ENCODE results near the gene PTPRD. TPM values are rescaled to one million over a fixed set of nuclear protein-coding genes. Genes with fewer than 3 reads are reported as not detected.

Gene PTPRD
- total RNA-seq, 1 experiment from 2014 or later: 0.02 TPM

DNA sequence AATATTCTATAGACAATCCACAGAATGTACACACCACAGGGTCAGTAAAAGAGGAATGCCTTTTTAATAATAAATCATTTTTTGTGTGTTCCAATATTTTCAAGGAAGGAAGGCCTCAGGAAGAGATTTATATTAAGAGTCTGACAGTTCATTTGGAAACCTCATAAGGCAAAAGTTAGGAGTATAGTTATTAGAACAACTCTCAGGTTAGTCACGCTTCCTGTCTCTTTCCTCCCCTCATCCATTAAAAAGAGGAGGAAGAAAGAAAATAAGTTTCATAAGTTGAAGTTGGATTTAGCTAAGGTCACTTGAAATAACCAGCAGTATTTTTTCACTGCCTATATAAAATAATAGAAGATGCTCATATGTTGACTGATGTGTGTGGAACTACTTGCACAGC lies 863.2 kb downstream of the PTPRD start:
- ChIA-PET RAD21 (ENCODE audit: low non-redundant PET in 1 of 2, low total read pairs in 2 of 2, uncharacterized antibody in 2 of 2, unreplicated experiment in 2 of 2) (no interaction called here), POLR2A (no interaction called here), CTCF (no interaction called here)
- Histone ChIP-seq H3K27ac (ENCODE audit: low read depth, low read length) (no peak overlapping the region), H3K27me3 (ENCODE audit: insufficient read depth, low read length) (no peaks in the 10 kb centered on the region), H3K4me3 (replicated peaks in 1 of 2; ENCODE audit: low read depth in 1 of 2, low read length in 2 of 2) (no peak overlapping the region), H3K4me1 (ENCODE audit: control insufficient read depth in 1 of 2, insufficient read depth in 2 of 2, low read length in 2 of 2) (no peaks in the 10 kb centered on the region), H2AFZ (ENCODE audit: low read depth, low read length, poor library complexity, severe bottlenecking) (no peak overlapping the region), H3K9ac (ENCODE audit: low read length) (no peak overlapping the region), H3K79me2 (ENCODE audit: insufficient read depth, low read length) (no peaks in the 10 kb centered on the region), H3K9me3 (ENCODE audit: control insufficient read depth in 1 of 2, insufficient read depth in 1 of 2, low read depth in 1 of 2, low read length in 2 of 2) (peaks cover 11 to 31% of the 10 kb centered on the region in 2 experiments; a peak in 2 of 4 replicates), H3K9me2 (ENCODE audit: insufficient read depth) (no peaks in the 10 kb centered on the region), H3K36me3 (ENCODE audit: control insufficient read depth in 1 of 2, insufficient read depth in 2 of 2, low read length in 2 of 2) (no peaks in the 10 kb centered on the region), H4K20me1 (ENCODE audit: insufficient read depth) (no peaks in the 10 kb centered on the region), H3K4me2 (ENCODE audit: low read length) (no peak overlapping the region)
- no peak for DNase-seq (ENCODE audit: low read depth, low spot score)
- intact Hi-C loops (cut with micrococcal nuclease): no loop called here
- no peak for TF ChIP-seq ZNF274 (IDR thresholded peaks at IDR 0.05; ENCODE audit: low read depth, low read length)
- TF ChIP-seq, protein P1, sequence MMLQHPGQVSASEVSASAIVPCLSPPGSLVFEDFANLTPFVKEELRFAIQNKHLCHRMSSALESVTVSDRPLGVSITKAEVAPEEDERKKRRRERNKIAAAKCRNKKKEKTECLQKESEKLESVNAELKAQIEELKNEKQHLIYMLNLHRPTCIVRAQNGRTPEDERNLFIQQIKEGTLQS (IDR thresholded peaks at IDR 0.05): no peak
- TF ChIP-seq POLR2AphosphoS5 (IDR thresholded peaks at IDR 0.05; ENCODE audit: low read depth, low read length): no peak
- no peak for TF ChIP-seq SP1 (IDR thresholded peaks at IDR 0.05; ENCODE audit: low read depth)
- no peak for ATAC-seq
- no TSS peak for BruUV-seq (replicated peaks)

DNA sequence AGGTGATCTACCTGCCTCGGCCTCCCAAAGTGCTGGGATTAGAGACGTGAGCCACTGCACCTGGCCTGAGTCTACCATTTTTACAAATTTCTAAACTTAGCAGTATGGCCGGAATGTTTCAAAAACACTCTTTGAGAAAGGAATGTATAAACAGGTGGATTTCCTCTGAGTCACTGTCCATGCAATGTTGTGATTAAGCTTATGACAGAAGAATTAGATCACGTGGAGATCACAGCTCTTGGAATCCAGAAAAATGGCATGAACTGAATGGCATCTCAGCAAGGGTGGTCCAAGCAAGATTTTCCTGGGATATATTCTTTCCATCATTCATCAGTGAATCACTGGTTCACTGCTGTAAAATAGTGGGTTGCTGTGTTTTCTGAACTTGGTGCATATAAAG lies 865.0 kb downstream of the PTPRD start:
- ATAC-seq: no peak
- TF ChIP-seq, protein P1 (IDR thresholded peaks at IDR 0.05): no peak
- TF ChIP-seq SRF (IDR thresholded peaks at IDR 0.05; ENCODE audit: low read depth): no peak
- TF ChIP-seq ELF1 (IDR thresholded peaks at IDR 0.05; ENCODE audit: borderline replicate concordance, low read depth): no peak
- TF ChIP-seq SP1 (IDR thresholded peaks at IDR 0.05; ENCODE audit: low read depth): no peak
- TF ChIP-seq YY1 (IDR thresholded peaks at IDR 0.05; ENCODE audit: extremely low read depth, insufficient replicate concordance, low read depth, low read length): no peak
- no peak for TF ChIP-seq EGR1 (IDR thresholded peaks at IDR 0.05; ENCODE audit: low read depth)
- no peak for TF ChIP-seq EZH2phosphoT487 (IDR thresholded peaks at IDR 0.05; ENCODE audit: borderline replicate concordance)
- TF ChIP-seq CBX3 (IDR thresholded peaks at IDR 0.05; ENCODE audit: low read depth): no peak
- no peak for TF ChIP-seq CEBPB (IDR thresholded peaks at IDR 0.05; ENCODE audit: low read depth)
- TF ChIP-seq JUND (IDR thresholded peaks at IDR 0.05): no peak
- no peak for TF ChIP-seq TCF7L2 (IDR thresholded peaks at IDR 0.05; ENCODE audit: borderline replicate concordance, extremely low read depth, insufficient read depth, insufficient read length)
- TF ChIP-seq, protein P2, sequence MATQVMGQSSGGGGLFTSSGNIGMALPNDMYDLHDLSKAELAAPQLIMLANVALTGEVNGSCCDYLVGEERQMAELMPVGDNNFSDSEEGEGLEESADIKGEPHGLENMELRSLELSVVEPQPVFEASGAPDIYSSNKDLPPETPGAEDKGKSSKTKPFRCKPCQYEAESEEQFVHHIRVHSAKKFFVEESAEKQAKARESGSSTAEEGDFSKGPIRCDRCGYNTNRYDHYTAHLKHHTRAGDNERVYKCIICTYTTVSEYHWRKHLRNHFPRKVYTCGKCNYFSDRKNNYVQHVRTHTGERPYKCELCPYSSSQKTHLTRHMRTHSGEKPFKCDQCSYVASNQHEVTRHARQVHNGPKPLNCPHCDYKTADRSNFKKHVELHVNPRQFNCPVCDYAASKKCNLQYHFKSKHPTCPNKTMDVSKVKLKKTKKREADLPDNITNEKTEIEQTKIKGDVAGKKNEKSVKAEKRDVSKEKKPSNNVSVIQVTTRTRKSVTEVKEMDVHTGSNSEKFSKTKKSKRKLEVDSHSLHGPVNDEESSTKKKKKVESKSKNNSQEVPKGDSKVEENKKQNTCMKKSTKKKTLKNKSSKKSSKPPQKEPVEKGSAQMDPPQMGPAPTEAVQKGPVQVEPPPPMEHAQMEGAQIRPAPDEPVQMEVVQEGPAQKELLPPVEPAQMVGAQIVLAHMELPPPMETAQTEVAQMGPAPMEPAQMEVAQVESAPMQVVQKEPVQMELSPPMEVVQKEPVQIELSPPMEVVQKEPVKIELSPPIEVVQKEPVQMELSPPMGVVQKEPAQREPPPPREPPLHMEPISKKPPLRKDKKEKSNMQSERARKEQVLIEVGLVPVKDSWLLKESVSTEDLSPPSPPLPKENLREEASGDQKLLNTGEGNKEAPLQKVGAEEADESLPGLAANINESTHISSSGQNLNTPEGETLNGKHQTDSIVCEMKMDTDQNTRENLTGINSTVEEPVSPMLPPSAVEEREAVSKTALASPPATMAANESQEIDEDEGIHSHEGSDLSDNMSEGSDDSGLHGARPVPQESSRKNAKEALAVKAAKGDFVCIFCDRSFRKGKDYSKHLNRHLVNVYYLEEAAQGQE (IDR thresholded peaks at IDR 0.05; ENCODE audit: low read depth): no peak
- TF ChIP-seq EZH2 (IDR thresholded peaks at IDR 0.05): no peak
- no peak for TF ChIP-seq ZFX (IDR thresholded peaks at IDR 0.05)
- TF ChIP-seq RAD21 (IDR thresholded peaks at IDR 0.05; ENCODE audit: low read depth): no peak

More for the DNA sequence above, 865.0 kb downstream of the PTPRD start:
- H2AFZ ChIP-seq (ENCODE audit: low read depth, low read length, poor library complexity, severe bottlenecking): no peak overlapping the region
- H3K9me2 ChIP-seq (ENCODE audit: insufficient read depth): no peaks in the 10 kb centered on the region
- CTCF ChIA-PET: no interaction called here
- peaks cover 14 to 26% of the 10 kb centered on the region in 2 experiments; a peak in 2 of 4 replicates for H3K9me3 ChIP-seq (ENCODE audit: control insufficient read depth in 1 of 2, insufficient read depth in 1 of 2, low read depth in 1 of 2, low read length in 2 of 2)
- H3K36me3 ChIP-seq (ENCODE audit: control insufficient read depth in 1 of 2, insufficient read depth in 2 of 2, low read length in 2 of 2): no peaks in the 10 kb centered on the region
- no peaks in the 10 kb centered on the region for H4K20me1 ChIP-seq (ENCODE audit: insufficient read depth)
- no peaks in the 10 kb centered on the region for H3K79me2 ChIP-seq (ENCODE audit: insufficient read depth, low read length)
- H3K4me2 ChIP-seq (ENCODE audit: low read length): no peak overlapping the region
- POLR2A ChIA-PET: no interaction called here
- H3K27ac ChIP-seq (ENCODE audit: low read depth, low read length): no peak overlapping the region
- no peaks in the 10 kb centered on the region for H3K27me3 ChIP-seq (ENCODE audit: insufficient read depth, low read length)
- H3K4me3 ChIP-seq (replicated peaks in 1 of 2; ENCODE audit: low read depth in 1 of 2, low read length in 2 of 2): no peak overlapping the region
- DNase-seq (ENCODE audit: low read depth, low spot score): no peak
- H3K9ac ChIP-seq (ENCODE audit: low read length): no peak overlapping the region
- BruUV-seq (replicated peaks): no TSS peak
- H3K4me1 ChIP-seq (ENCODE audit: control insufficient read depth in 1 of 2, insufficient read depth in 2 of 2, low read length in 2 of 2): no peaks in the 10 kb centered on the region
- intact Hi-C loops (cut with micrococcal nuclease): no loop called here
- RAD21 ChIA-PET (ENCODE audit: low non-redundant PET in 1 of 2, low total read pairs in 2 of 2, uncharacterized antibody in 2 of 2, unreplicated experiment in 2 of 2): no interaction called here
